GM23338 (cell line): ENCODE results near the gene PDE7B. TPM values are rescaled to one million over a fixed set of nuclear protein-coding genes. Genes with fewer than 3 reads are reported as not detected.

Experiments used
- ATAC-seq: fragments of 200-7000 bp; cut with Tn5 transposase; 3 replicates; pipeline ENCODE4 v1.9.1; 2020
- DNase-seq: peaks from one replicate; pipeline ENCODE4 v3.0.0-alpha.2; 2015; ENCODE audit warnings: low spot score
- H2AFZ ChIP-seq: fragments of 200-600 bp; sonication (generic); 2 replicates; pipeline ENCODE4 v1.8.0; 2016; ENCODE audit warnings: antibody characterized with exemption, mild to moderate bottlenecking, moderate library complexity
- H3F3A ChIP-seq: fragments of 200-600 bp; sonication (generic); replicated peaks from 2 replicates; pipeline ENCODE4 v1.8.0; 2017; ENCODE audit warnings: antibody characterized with exemption, mixed run types, low read depth
- H3K27ac ChIP-seq: fragments of 200-600 bp; sonication (generic); 2 replicates; pipeline ENCODE4 v1.6.1; 2016; ENCODE audit warnings: low read depth
- H3K27me3 ChIP-seq: fragments of 200-600 bp; sonication (generic); 2 replicates; pipeline ENCODE4 v1.8.0; 2016; ENCODE audit warnings: mild to moderate bottlenecking, mixed run types, moderate library complexity; ENCODE audit not compliant: insufficient read depth
- H3K36me3 ChIP-seq: fragments of 200-600 bp; sonication (generic); 2 replicates; pipeline ENCODE4 v1.8.0; 2016; ENCODE audit warnings: mild to moderate bottlenecking; ENCODE audit not compliant: insufficient read depth
- H3K4me1 ChIP-seq: fragments of 200-600 bp; sonication (generic); 2 replicates; pipeline ENCODE4 v1.8.0; 2016; ENCODE audit warnings: mild to moderate bottlenecking, moderate library complexity; ENCODE audit not compliant: insufficient read depth
- H3K4me2 ChIP-seq: fragments of 200-600 bp; sonication (generic); 2 replicates; pipeline ENCODE4 v1.7.1; 2017; ENCODE audit warnings: mixed run types
- H3K4me3 ChIP-seq: fragments of 200-600 bp; sonication (generic); 2 replicates; pipeline ENCODE4 v1.6.1; 2016; ENCODE audit warnings: mixed run types
- H3K79me2 ChIP-seq: fragments of 200-600 bp; sonication (generic); replicated peaks from 2 replicates; pipeline ENCODE4 v1.8.0; 2017; ENCODE audit warnings: mild to moderate bottlenecking; ENCODE audit not compliant: insufficient read depth
- H3K9me2 ChIP-seq: fragments of 200-600 bp; sonication (generic); 2 replicates; pipeline ENCODE4 v1.8.0; 2017; ENCODE audit not compliant: insufficient read depth
- H4K20me1 ChIP-seq: fragments of 200-600 bp; sonication (generic); replicated peaks from 2 replicates; pipeline ENCODE4 v1.8.0; 2017; ENCODE audit warnings: mild to moderate bottlenecking; ENCODE audit not compliant: insufficient read depth
- H3K27ac Mint-ChIP-seq: 2 replicates; pipeline ENCODE4 v1.8.0; 2020; ENCODE audit warnings: inconsistent platforms, mild to moderate bottlenecking, moderate library complexity, mixed read lengths
- H3K27me3 Mint-ChIP-seq: 3 replicates; pipeline ENCODE4 v1.8.0; 2022; ENCODE audit warnings: low read depth, mild to moderate bottlenecking, moderate library complexity, mixed read lengths, inconsistent platforms; ENCODE audit not compliant: insufficient read depth, poor library complexity
- H3K36me3 Mint-ChIP-seq: 3 replicates; pipeline ENCODE4 v1.8.0; 2021; ENCODE audit warnings: low read depth, mild to moderate bottlenecking, inconsistent platforms, moderate library complexity, mixed read lengths
- H3K4me1 Mint-ChIP-seq: 3 replicates; pipeline ENCODE4 v1.8.0; 2020; ENCODE audit warnings: mild to moderate bottlenecking, inconsistent platforms, mixed read lengths
- H3K4me3 Mint-ChIP-seq: 3 replicates; pipeline ENCODE4 v1.8.0; 2021; ENCODE audit warnings: moderate library complexity, mild to moderate bottlenecking, inconsistent platforms, mixed read lengths
- H3K9me3 Mint-ChIP-seq: 3 replicates; pipeline ENCODE4 v1.8.0; 2020; ENCODE audit warnings: moderate library complexity, mild to moderate bottlenecking, inconsistent platforms, mixed read lengths
- CREB1 ChIP-seq: fragments of 250-450 bp; sonication (Bioruptor Pico); IDR thresholded peaks from 2 replicates; pipeline ENCODE4 v1.5.0; 2020; ENCODE audit warnings: low read depth, mild to moderate bottlenecking, moderate library complexity
- EZH2 ChIP-seq: fragments of 200-600 bp; sonication (generic); IDR thresholded peaks from one replicate; pipeline ENCODE4 v1.8.0; 2017; ENCODE audit warnings: antibody characterized with exemption, mild to moderate bottlenecking, low read depth; ENCODE audit not compliant: unreplicated experiment
- JUNB ChIP-seq: IDR thresholded peaks from one replicate; pipeline ENCODE4 v1.6.1; 2016; ENCODE audit warnings: antibody characterized with exemption; ENCODE audit not compliant: unreplicated experiment
- NANOG ChIP-seq: IDR thresholded peaks from 2 replicates; pipeline ENCODE4 v1.6.1; 2016; ENCODE audit warnings: antibody characterized with exemption, borderline replicate concordance
- POLR2AphosphoS5 ChIP-seq: IDR thresholded peaks from 2 replicates; pipeline ENCODE4 v1.6.1; 2016; ENCODE audit warnings: antibody characterized with exemption, low read depth
- STAT1 ChIP-seq: IDR thresholded peaks from one replicate; pipeline ENCODE4 v1.6.1; 2016; ENCODE audit warnings: antibody characterized with exemption; ENCODE audit not compliant: unreplicated experiment
- ZNF114 ChIP-seq: fragments of 250-450 bp; sonication (Bioruptor Pico); IDR thresholded peaks from 2 replicates; pipeline ENCODE4 v1.5.0; 2020; ENCODE audit warnings: mild to moderate bottlenecking, moderate library complexity
- ZNF331 ChIP-seq: fragments of 250-450 bp; sonication (Bioruptor Pico); IDR thresholded peaks from 2 replicates; pipeline ENCODE4 v1.5.0; 2020; ENCODE audit warnings: low read depth, mild to moderate bottlenecking, moderate library complexity
- polyA plus RNA-seq: library from polyadenylated mRNA; unstranded; fragments of >200 nt; fragmentation: Nextera tagmentation; extraction: Ambion mirVana; gene quantifications from 2 replicates; pipeline ENCODE4 v1.2.1, GENCODE V29; 2016
- total RNA-seq: library from RNA; depleted of rRNA; stranded (reverse); fragments of >200 nt; shearing (Covaris generic); gene quantifications from 2 replicates; pipeline ENCODE4 v1.2.3, GENCODE V29; 2014
- TF ChIP-seq, protein P1 (sequence below): fragments of 250-450 bp; sonication (Bioruptor Pico); IDR thresholded peaks from 2 replicates; pipeline ENCODE4 v1.5.0; 2020; ENCODE audit warnings: mild to moderate bottlenecking, moderate library complexity
- TF ChIP-seq, protein P2 (sequence below): IDR thresholded peaks from one replicate; pipeline ENCODE4 v1.6.1; 2018; ENCODE audit warnings: antibody characterized with exemption; ENCODE audit not compliant: unreplicated experiment
- TF ChIP-seq, protein P3 (sequence below), 2 experiments: fragments of 200-600 bp in 1 of 2; sonication (generic) in 1 of 2; conservative IDR thresholded peaks; 2 replicates each; pipeline versions ENCODE4 v1.5.1 to v1.6.1; 2016 to 2017; ENCODE audit warnings: antibody characterized with exemption in 2 of 2, low read depth in 2 of 2, mild to moderate bottlenecking in 2 of 2, moderate library complexity in 1 of 2

The PDE7B gene
- total and polyA plus RNA-seq, 2 experiments from 2014 or later: 0.07 TPM; not detected in 1

DNA sequence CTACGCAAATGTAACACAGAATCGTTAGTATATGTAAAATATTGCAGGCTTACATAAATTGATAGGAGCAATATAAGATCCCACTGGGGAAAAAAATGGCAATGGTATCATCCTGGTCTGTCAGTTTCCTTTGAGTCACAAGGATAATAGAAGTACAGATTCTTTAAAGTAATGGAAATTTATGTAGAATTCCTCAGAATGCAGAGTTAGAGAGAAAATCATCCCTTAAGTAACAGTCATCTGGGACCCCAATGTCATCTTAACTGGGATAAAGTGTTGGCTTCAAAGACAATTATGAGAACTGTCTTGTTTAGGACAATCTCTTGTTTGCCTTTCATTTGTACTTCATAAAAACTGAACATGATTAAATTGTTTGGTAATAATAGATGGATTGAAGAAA, 34.5 kb upstream of the PDE7B start:
- Mint-ChIP-seq H3K4me1 (peaks cover 26% of the 10 kb centered on the region), H3K9me3 (peaks cover 6% of the 10 kb centered on the region; the same call in 2 of the 3 replicates), H3K27ac (no peak overlapping the region), H3K36me3 (peaks cover 8% of the 10 kb centered on the region; the same call in 2 of the 3 replicates), H3K27me3 (peaks cover 4% of the 10 kb centered on the region), H3K4me3 (no peak overlapping the region)
- no peak overlapping the region for H3K27ac ChIP-seq
- TF ChIP-seq, protein P1, sequence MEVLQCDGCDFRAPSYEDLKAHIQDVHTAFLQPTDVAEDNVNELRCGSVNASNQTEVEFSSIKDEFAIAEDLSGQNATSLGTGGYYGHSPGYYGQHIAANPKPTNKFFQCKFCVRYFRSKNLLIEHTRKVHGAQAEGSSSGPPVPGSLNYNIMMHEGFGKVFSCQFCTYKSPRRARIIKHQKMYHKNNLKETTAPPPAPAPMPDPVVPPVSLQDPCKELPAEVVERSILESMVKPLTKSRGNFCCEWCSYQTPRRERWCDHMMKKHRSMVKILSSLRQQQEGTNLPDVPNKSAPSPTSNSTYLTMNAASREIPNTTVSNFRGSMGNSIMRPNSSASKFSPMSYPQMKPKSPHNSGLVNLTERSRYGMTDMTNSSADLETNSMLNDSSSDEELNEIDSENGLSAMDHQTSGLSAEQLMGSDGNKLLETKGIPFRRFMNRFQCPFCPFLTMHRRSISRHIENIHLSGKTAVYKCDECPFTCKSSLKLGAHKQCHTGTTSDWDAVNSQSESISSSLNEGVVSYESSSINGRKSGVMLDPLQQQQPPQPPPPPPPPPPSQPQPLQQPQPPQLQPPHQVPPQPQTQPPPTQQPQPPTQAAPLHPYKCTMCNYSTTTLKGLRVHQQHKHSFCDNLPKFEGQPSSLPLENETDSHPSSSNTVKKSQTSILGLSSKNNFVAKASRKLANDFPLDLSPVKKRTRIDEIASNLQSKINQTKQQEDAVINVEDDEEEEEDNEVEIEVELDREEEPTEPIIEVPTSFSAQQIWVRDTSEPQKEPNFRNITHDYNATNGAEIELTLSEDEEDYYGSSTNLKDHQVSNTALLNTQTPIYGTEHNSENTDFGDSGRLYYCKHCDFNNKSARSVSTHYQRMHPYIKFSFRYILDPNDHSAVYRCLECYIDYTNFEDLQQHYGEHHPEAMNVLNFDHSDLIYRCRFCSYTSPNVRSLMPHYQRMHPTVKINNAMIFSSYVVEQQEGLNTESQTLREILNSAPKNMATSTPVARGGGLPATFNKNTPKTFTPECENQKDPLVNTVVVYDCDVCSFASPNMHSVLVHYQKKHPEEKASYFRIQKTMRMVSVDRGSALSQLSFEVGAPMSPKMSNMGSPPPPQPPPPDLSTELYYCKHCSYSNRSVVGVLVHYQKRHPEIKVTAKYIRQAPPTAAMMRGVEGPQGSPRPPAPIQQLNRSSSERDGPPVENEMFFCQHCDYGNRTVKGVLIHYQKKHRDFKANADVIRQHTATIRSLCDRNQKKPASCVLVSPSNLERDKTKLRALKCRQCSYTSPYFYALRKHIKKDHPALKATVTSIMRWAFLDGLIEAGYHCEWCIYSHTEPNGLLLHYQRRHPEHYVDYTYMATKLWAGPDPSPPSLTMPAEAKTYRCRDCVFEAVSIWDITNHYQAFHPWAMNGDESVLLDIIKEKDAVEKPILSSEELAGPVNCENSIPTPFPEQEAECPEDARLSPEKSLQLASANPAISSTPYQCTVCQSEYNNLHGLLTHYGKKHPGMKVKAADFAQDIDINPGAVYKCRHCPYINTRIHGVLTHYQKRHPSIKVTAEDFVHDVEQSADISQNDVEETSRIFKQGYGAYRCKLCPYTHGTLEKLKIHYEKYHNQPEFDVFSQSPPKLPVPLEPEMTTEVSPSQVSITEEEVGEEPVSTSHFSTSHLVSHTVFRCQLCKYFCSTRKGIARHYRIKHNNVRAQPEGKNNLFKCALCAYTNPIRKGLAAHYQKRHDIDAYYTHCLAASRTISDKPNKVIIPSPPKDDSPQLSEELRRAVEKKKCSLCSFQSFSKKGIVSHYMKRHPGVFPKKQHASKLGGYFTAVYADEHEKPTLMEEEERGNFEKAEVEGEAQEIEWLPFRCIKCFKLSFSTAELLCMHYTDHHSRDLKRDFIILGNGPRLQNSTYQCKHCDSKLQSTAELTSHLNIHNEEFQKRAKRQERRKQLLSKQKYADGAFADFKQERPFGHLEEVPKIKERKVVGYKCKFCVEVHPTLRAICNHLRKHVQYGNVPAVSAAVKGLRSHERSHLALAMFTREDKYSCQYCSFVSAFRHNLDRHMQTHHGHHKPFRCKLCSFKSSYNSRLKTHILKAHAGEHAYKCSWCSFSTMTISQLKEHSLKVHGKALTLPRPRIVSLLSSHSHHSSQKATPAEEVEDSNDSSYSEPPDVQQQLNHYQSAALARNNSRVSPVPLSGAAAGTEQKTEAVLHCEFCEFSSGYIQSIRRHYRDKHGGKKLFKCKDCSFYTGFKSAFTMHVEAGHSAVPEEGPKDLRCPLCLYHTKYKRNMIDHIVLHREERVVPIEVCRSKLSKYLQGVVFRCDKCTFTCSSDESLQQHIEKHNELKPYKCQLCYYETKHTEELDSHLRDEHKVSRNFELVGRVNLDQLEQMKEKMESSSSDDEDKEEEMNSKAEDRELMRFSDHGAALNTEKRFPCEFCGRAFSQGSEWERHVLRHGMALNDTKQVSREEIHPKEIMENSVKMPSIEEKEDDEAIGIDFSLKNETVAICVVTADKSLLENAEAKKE: no peak
- no peak for TF ChIP-seq ZNF114 (CRISPR knock-in tag)
- TF ChIP-seq CREB1: no peak
- no peak for TF ChIP-seq JUNB
- TF ChIP-seq EZH2: no peak
- no peak for TF ChIP-seq ZNF331 (CRISPR knock-in tag)
- no peak for TF ChIP-seq STAT1
- no peak for TF ChIP-seq NANOG
- TF ChIP-seq, protein P2, sequence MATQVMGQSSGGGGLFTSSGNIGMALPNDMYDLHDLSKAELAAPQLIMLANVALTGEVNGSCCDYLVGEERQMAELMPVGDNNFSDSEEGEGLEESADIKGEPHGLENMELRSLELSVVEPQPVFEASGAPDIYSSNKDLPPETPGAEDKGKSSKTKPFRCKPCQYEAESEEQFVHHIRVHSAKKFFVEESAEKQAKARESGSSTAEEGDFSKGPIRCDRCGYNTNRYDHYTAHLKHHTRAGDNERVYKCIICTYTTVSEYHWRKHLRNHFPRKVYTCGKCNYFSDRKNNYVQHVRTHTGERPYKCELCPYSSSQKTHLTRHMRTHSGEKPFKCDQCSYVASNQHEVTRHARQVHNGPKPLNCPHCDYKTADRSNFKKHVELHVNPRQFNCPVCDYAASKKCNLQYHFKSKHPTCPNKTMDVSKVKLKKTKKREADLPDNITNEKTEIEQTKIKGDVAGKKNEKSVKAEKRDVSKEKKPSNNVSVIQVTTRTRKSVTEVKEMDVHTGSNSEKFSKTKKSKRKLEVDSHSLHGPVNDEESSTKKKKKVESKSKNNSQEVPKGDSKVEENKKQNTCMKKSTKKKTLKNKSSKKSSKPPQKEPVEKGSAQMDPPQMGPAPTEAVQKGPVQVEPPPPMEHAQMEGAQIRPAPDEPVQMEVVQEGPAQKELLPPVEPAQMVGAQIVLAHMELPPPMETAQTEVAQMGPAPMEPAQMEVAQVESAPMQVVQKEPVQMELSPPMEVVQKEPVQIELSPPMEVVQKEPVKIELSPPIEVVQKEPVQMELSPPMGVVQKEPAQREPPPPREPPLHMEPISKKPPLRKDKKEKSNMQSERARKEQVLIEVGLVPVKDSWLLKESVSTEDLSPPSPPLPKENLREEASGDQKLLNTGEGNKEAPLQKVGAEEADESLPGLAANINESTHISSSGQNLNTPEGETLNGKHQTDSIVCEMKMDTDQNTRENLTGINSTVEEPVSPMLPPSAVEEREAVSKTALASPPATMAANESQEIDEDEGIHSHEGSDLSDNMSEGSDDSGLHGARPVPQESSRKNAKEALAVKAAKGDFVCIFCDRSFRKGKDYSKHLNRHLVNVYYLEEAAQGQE: no peak
- TF ChIP-seq, protein P3, sequence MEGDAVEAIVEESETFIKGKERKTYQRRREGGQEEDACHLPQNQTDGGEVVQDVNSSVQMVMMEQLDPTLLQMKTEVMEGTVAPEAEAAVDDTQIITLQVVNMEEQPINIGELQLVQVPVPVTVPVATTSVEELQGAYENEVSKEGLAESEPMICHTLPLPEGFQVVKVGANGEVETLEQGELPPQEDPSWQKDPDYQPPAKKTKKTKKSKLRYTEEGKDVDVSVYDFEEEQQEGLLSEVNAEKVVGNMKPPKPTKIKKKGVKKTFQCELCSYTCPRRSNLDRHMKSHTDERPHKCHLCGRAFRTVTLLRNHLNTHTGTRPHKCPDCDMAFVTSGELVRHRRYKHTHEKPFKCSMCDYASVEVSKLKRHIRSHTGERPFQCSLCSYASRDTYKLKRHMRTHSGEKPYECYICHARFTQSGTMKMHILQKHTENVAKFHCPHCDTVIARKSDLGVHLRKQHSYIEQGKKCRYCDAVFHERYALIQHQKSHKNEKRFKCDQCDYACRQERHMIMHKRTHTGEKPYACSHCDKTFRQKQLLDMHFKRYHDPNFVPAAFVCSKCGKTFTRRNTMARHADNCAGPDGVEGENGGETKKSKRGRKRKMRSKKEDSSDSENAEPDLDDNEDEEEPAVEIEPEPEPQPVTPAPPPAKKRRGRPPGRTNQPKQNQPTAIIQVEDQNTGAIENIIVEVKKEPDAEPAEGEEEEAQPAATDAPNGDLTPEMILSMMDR (conservative IDR thresholded peaks at IDR 0.05; ENCODE audit: low read depth in 2 of 2): no peak
- TF ChIP-seq POLR2AphosphoS5: no peak
- DNase-seq: no peak
- peaks cover 24% of the 10 kb centered on the region for H3K4me1 ChIP-seq
- no peaks in the 10 kb centered on the region for H3K27me3 ChIP-seq
- peaks cover 7% of the 10 kb centered on the region; the same call in 1 of the 2 replicates for H3K9me2 ChIP-seq
- no peaks in the 10 kb centered on the region for H3K36me3 ChIP-seq
- ATAC-seq: no peak
- no peaks in the 10 kb centered on the region for H3F3A ChIP-seq
- no peak overlapping the region for H3K4me2 ChIP-seq
- H3K79me2 ChIP-seq: no peaks in the 10 kb centered on the region
- no peak overlapping the region for H3K4me3 ChIP-seq
- no peak overlapping the region for H2AFZ ChIP-seq
- H4K20me1 ChIP-seq: no peaks in the 10 kb centered on the region
